Neural progenitor cell (in vitro differentiated cells): ENCODE measurements around the gene PEAR1.

Source experiments
- CTCF ChIP-seq: fragments of 200-600 bp; sonication (generic); IDR thresholded peaks from 2 replicates; pipeline ENCODE4 v1.5.1; 2017; ENCODE audit warnings: antibody characterized with exemption, mild to moderate bottlenecking
- EZH2 ChIP-seq: fragments of 200-600 bp; sonication (generic); IDR thresholded peaks from 2 replicates; pipeline ENCODE4 v1.6.1; 2017; ENCODE audit warnings: antibody characterized with exemption, mild to moderate bottlenecking, moderate library complexity

GRCh38 chr1:156936721-156937220 is 43.3 kb downstream of the PEAR1 start:
- TF ChIP-seq CTCF, result no peak
- no peak for TF ChIP-seq EZH2
